Transverse colon (tissue), 4 donors: ENCODE results near the gene PNMA8B.

Experiments
- POLR2AphosphoS5 ChIP-seq, 3 donors: sonication (generic); formaldehyde crosslinking; IDR thresholded peaks; one replicate each; pipeline ENCODE4 v1.6.1; 2016; ENCODE audit warnings: antibody characterized with exemption in 3 of 3
- TF ChIP-seq, protein P1 (sequence below), 5 experiments: fragments of 200-600 bp in 3 of 5; fragments of 450-650 bp in 2 of 5; sonication (generic) in 3 of 5; IDR thresholded peaks; 1 replicate in 2 of 5; 2 replicates in 3 of 5; pipeline ENCODE4 v1.5.1; 2016 to 2017; ENCODE audit warnings: antibody characterized with exemption in 5 of 5, inconsistent platforms in 3 of 5, mild to moderate bottlenecking in 2 of 5, moderate library complexity in 1 of 5

GRCh38 chr19:46454244-46454643, 41.4 kb downstream of the PNMA8B start:
- TF ChIP-seq POLR2AphosphoS5 (IDR thresholded peaks at IDR 0.05) = no peak
- TF ChIP-seq, protein P1, sequence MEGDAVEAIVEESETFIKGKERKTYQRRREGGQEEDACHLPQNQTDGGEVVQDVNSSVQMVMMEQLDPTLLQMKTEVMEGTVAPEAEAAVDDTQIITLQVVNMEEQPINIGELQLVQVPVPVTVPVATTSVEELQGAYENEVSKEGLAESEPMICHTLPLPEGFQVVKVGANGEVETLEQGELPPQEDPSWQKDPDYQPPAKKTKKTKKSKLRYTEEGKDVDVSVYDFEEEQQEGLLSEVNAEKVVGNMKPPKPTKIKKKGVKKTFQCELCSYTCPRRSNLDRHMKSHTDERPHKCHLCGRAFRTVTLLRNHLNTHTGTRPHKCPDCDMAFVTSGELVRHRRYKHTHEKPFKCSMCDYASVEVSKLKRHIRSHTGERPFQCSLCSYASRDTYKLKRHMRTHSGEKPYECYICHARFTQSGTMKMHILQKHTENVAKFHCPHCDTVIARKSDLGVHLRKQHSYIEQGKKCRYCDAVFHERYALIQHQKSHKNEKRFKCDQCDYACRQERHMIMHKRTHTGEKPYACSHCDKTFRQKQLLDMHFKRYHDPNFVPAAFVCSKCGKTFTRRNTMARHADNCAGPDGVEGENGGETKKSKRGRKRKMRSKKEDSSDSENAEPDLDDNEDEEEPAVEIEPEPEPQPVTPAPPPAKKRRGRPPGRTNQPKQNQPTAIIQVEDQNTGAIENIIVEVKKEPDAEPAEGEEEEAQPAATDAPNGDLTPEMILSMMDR (IDR thresholded peaks at IDR 0.05) = no peak
